Loucy (cell line): Measurements from ENCODE around the gene DUS3L.

ENCODE experiments used
- CTCF ChIP-seq: fragments of 200-600 bp; sonication (generic); conservative IDR thresholded peaks from 2 replicates; pipeline ENCODE4 v1.5.1; 2014; ENCODE audit warnings: mild to moderate bottlenecking, antibody characterized with exemption, low read length
- EZH2phosphoT487 ChIP-seq: fragments of 200-600 bp; IDR thresholded peaks from 2 replicates; pipeline ENCODE4 v1.6.1; 2018; ENCODE audit warnings: antibody characterized with exemption, mild to moderate bottlenecking, moderate library complexity, borderline replicate concordance

DNA sequence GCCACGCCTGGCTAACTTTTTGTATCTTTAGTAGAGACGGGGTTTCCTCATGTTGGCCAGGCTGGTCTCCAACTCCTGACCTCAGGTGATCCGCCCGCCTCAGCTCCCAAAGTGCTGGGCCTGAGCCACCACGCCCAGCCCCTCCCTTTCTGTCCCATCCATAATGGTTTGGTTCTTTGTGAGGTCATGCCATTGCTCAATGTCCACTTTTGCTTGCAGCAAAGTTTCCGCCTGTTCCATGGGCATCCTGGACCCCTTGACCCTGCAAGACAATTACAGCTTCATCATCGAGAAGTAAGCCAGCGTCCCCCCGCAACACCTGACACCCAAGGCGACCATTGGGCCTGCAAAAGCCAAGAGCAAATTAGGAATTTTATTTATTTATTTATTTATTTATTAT is 23.0 kb downstream of the DUS3L start:
- TF ChIP-seq CTCF (no peak), EZH2phosphoT487 (no peak)
